Thyroid gland (tissue), 4 donors: ENCODE data around the gene TM9SF3. TPM values are rescaled to one million over a fixed set of nuclear protein-coding genes. Genes with fewer than 3 reads are reported as not detected.

Experiments used
- DNase-seq, 2 donors: peaks; one replicate each; pipeline ENCODE4 v3.0.0-alpha.2; 2019
- H3K27ac ChIP-seq, 3 donors: fragments of 200-600 bp; sonication (generic); 1 replicate in 2 of 3; 2 replicates in 1 of 3; pipeline ENCODE4 v1.5.1; 2016 to 2019; ENCODE audit warnings: mild to moderate bottlenecking in 1 of 3, moderate library complexity in 1 of 3
- H3K27me3 ChIP-seq: fragments of 200-600 bp; sonication (generic); one replicate; pipeline ENCODE4 v1.5.1; 2019
- H3K36me3 ChIP-seq, 2 donors: fragments of 200-600 bp; sonication (generic); one replicate each; pipeline ENCODE4 v1.5.1; 2016 to 2019
- H3K4me1 ChIP-seq, 2 donors: fragments of 200-600 bp; sonication (generic); one replicate each; pipeline ENCODE4 v1.5.1; 2017 to 2019
- H3K4me3 ChIP-seq, 3 donors: fragments of 200-600 bp; sonication (generic); replicated peaks in 1 of 3; 1 replicate in 2 of 3; 2 replicates in 1 of 3; pipeline ENCODE4 v1.5.1; 2016; ENCODE audit warnings: mild to moderate bottlenecking in 1 of 3
- H3K9me3 ChIP-seq: fragments of 200-600 bp; sonication (generic); one replicate; pipeline ENCODE4 v1.5.1; 2017
- POLR2A ChIP-seq, 2 donors: fragments of 450-650 bp; IDR thresholded peaks; one replicate each; pipeline ENCODE4 v1.6.1; 2017; ENCODE audit warnings: antibody characterized with exemption in 2 of 2, mild to moderate bottlenecking in 2 of 2, moderate library complexity in 1 of 2
- WGBS, 2 donors: methylation state at CpG; one replicate each; pipeline ENCODE4 v1.1.5; 2017; 5-methylcytosine and 5-hydroxymethylcytosine counted together
- intact Hi-C: fragments of 100-400 bp; cut with DNase I; formaldehyde crosslinking; loops from one replicate; pipeline ENCODE4 v1.15.1; 2023
- total RNA-seq, 4 donors: library from RNA; depleted of rRNA; stranded (reverse); fragments of >200 nt; gene quantifications; one replicate each; pipeline ENCODE4 v1.2.3, GENCODE V29; 2016
- TF ChIP-seq, protein P1 (sequence below), 6 experiments: fragments of 200-600 bp in 3 of 6; fragments of 450-650 bp in 3 of 6; sonication (generic) in 3 of 6; IDR thresholded peaks; one replicate each; pipeline ENCODE4 v1.5.1; 2016 to 2019; ENCODE audit warnings: antibody characterized with exemption in 6 of 6, mild to moderate bottlenecking in 2 of 6, inconsistent platforms in 1 of 6, moderate library complexity in 1 of 6

TM9SF3 gene
- total RNA-seq, 4 donors from 2014 or later: 119 to 205 (median 151) TPM

DNA sequence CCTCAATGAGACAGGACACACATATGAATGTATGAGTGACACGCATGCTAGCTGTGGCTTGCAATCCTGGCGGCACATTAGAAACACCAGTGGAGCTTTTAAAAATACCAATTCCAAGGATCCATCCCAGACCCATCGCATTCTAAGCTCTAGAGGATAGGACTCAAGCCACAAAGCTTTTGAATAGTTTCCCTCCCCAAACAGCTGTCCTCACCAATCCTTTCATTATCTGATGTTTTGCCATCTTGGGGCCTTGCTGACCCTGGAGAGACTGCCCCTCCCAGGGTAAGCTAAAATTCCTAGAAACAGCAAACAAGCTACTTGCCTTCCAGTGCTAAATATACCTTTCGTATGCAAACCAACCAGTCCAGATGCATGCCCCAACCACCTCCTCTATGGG lies 8.9 kb upstream of the TM9SF3 start:
- Histone ChIP-seq H3K9me3 (no peaks in the 10 kb centered on the region), H3K27ac (no peak overlapping the region), H3K4me1 (no peaks in the 10 kb centered on the region), H3K4me3 (no peak overlapping the region), H3K27me3 (no peaks in the 10 kb centered on the region), H3K36me3 (no peaks in the 10 kb centered on the region)
- WGBS, 2 donors: 94 to 96% methylated on average over 4 of the region's 4 CpGs
- TF ChIP-seq POLR2A (IDR thresholded peaks at IDR 0.05): no peak
- TF ChIP-seq, protein P1, sequence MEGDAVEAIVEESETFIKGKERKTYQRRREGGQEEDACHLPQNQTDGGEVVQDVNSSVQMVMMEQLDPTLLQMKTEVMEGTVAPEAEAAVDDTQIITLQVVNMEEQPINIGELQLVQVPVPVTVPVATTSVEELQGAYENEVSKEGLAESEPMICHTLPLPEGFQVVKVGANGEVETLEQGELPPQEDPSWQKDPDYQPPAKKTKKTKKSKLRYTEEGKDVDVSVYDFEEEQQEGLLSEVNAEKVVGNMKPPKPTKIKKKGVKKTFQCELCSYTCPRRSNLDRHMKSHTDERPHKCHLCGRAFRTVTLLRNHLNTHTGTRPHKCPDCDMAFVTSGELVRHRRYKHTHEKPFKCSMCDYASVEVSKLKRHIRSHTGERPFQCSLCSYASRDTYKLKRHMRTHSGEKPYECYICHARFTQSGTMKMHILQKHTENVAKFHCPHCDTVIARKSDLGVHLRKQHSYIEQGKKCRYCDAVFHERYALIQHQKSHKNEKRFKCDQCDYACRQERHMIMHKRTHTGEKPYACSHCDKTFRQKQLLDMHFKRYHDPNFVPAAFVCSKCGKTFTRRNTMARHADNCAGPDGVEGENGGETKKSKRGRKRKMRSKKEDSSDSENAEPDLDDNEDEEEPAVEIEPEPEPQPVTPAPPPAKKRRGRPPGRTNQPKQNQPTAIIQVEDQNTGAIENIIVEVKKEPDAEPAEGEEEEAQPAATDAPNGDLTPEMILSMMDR (IDR thresholded peaks at IDR 0.05): no peak
- DNase-seq: no peak
- intact Hi-C loops: no loop called here

DNA sequence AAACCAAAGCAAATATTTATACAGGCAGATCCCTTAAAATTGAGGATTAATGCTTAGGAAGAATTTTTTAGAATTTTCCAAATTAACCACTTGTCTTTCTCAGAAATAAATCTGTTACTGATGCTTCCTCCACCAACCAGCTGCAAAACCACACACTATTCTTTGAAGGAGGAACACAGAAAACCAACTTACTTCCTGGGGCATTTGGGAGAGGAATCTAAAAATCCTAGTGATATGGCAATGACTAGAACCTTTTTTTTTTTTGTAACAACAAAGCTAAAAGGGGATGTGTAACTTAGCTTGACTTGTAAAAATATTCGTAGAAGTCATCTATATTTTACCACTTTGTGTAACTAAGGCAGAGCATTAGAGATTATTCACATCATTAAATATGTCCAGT lies 5.1 kb upstream of the TM9SF3 start:
- H3K9me3 ChIP-seq: no peaks in the 10 kb centered on the region
- no peaks in the 10 kb centered on the region for H3K36me3 ChIP-seq
- peaks cover 6 to 10% of the 10 kb centered on the region in 2 donors for H3K4me1 ChIP-seq
- no peak for DNase-seq
- H3K27ac ChIP-seq: no peak overlapping the region
- intact Hi-C loops: no loop called here
- H3K4me3 ChIP-seq: no peak overlapping the region
- WGBS, 2 donors: 91 to 94% methylated on average over 1 of the region's 1 CpG
- no peaks in the 10 kb centered on the region for H3K27me3 ChIP-seq
- TF ChIP-seq, protein P1 (IDR thresholded peaks at IDR 0.05): no peak
- no peak for TF ChIP-seq POLR2A (IDR thresholded peaks at IDR 0.05)

DNA sequence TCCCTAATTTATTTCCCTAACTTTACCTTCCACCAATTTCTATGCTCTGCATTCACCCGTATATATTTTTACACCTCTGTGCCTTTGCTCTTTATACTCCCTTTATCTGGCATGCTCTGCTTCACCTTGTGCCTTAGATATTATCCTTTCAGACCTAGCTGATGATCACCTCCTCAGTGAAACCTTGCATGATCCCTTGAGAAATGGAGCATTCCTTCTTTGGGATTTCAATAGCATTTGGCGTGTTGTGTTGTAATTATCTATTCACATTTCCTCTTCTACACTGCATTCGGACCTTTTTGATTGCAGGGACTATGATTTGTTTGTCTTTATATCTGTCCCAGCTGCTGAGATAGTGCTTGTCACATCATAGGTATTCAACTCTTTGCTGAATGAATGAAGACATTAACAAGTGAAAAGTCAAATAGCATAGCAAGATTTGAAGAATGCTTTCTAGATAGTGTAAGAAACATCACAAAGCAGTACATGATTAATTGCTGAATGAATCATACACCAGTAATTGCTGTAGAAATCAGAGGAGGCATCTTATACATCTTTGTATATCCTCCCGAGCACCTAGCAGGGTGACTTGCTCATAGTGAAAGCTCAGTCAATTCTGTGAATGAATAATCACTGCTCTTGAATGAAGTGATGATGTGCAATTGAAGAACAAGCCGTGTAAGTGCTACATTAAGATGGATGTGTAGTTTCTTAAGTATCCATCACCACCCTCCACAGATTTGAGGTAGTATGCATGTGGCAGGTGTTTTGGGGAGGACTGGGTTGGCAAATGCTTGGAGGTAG lies 2.0 kb upstream of the TM9SF3 start:
- Histone ChIP-seq H3K4me1 (peaks cover 25 to 27% of the 10 kb centered on the region in 2 donors), H3K36me3 (no peaks in the 10 kb centered on the region), H3K4me3 (no peak overlapping the region), H3K27me3 (no peaks in the 10 kb centered on the region), H3K27ac (peak overlapping the region in 2 of 3 donors; percentile 96 to 97), H3K9me3 (no peaks in the 10 kb centered on the region)
- no peak for TF ChIP-seq POLR2A (IDR thresholded peaks at IDR 0.05)
- TF ChIP-seq, protein P1 (IDR thresholded peaks at IDR 0.05): no peak
- DNase-seq: no peak
- WGBS, 2 donors: 83 to 85% methylated on average over 5 of the region's 5 CpGs
- intact Hi-C loops: no loop called here

DNA sequence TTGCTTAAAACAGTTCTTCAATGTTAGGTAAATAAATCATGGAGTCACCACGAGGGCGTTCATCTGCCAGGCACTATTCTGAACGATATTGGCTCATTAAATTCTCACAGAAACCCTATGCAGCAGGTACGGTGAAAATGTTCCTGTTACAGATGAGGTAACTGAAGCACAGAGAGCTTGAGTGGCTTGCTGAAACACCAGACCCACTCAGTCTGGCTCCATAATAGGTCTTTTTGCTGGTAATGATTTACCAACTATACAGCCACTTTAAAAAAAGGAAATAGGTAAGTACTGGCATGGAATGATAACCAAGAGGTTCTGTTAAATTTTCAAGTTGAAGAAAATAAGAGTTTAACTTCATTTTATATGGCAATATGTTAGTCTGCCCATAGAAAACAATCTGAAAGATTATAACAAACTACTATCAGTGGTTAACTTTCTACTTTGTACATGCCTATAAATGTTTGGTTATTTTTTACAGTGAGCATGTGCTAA lies 1.3 kb upstream of the TM9SF3 start:
- H3K4me1 ChIP-seq: peaks cover 28% of the 10 kb centered on the region in 2 donors
- no peaks in the 10 kb centered on the region for H3K36me3 ChIP-seq
- TF ChIP-seq, protein P1 (IDR thresholded peaks at IDR 0.05): no peak
- TF ChIP-seq POLR2A (IDR thresholded peaks at IDR 0.05): no peak
- DNase-seq: peak; percentile 6 to 9
- H3K27me3 ChIP-seq: no peaks in the 10 kb centered on the region
- 31 to 40% methylated on average over 4 of the region's 4 CpGs for WGBS, 2 donors
- H3K27ac ChIP-seq: peak overlapping the region; percentile 96 to 99 (median 97)
- intact Hi-C loops: no loop called here
- no peaks in the 10 kb centered on the region for H3K9me3 ChIP-seq
- H3K4me3 ChIP-seq: peak overlapping the region in 1 of 3 donors; percentile 58
